Activated naive CD8-positive, alpha-beta T cell (primary cell): ENCODE results near the gene GNAS-AS1.
A peak's percentile ranks its signal among the peaks of the same experiment; 100 is the strongest.

Experiments
- H3K27ac Mint-ChIP-seq: one replicate; pipeline ENCODE4 v1.8.0; 2021; ENCODE audit warnings: mixed read lengths
- H3K27me3 Mint-ChIP-seq: one replicate; pipeline ENCODE4 v1.8.0; 2021; ENCODE audit warnings: mixed read lengths
- H3K36me3 Mint-ChIP-seq: one replicate; pipeline ENCODE4 v1.8.0; 2021; ENCODE audit warnings: mixed read lengths
- H3K4me1 Mint-ChIP-seq: one replicate; pipeline ENCODE4 v1.8.0; 2021; ENCODE audit warnings: low read depth, mixed read lengths
- H3K4me3 Mint-ChIP-seq: one replicate; pipeline ENCODE4 v1.8.0; 2021; ENCODE audit warnings: mild to moderate bottlenecking, mixed read lengths
- H3K9me3 Mint-ChIP-seq: one replicate; pipeline ENCODE4 v1.8.0; 2021; ENCODE audit warnings: low read depth, mixed read lengths

Gene GNAS-AS1

GRCh38 chr20:58850693-58851174 lies at the start of gene GNAS-AS1:
Gene GNAS-AS1 (minus strand): TSS chr20:58850902.
- no peaks in the 10 kb centered on the region for H3K36me3 Mint-ChIP-seq
- H3K27ac Mint-ChIP-seq: peak within 1 kb of the TSS; percentile 64
- peak within 1 kb of the TSS; percentile 93 for H3K4me3 Mint-ChIP-seq
- no peaks in the 10 kb centered on the region for H3K9me3 Mint-ChIP-seq
- H3K4me1 Mint-ChIP-seq: peaks cover 40% of the 10 kb centered on the region
- peaks cover 13% of the 10 kb centered on the region for H3K27me3 Mint-ChIP-seq

- Mint-ChIP-seq H3K27me3 (no peaks in the 10 kb centered on the region), H3K4me1 (peaks cover 69% of the 10 kb centered on the region), H3K27ac (peak overlapping the region; percentile 64), H3K9me3 (no peaks in the 10 kb centered on the region), H3K36me3 (peaks cover 8% of the 10 kb centered on the region), H3K4me3 (no peak overlapping the region)
Measured at GRCh38 chr20:58900397-58900796, 49.7 kb upstream of the GNAS-AS1 start.

- Mint-ChIP-seq H3K36me3 (peaks cover 8% of the 10 kb centered on the region), H3K27ac (peak overlapping the region; percentile 64), H3K4me1 (peaks cover 70% of the 10 kb centered on the region), H3K4me3 (no peak overlapping the region), H3K9me3 (no peaks in the 10 kb centered on the region), H3K27me3 (no peaks in the 10 kb centered on the region)
Measured at GRCh38 chr20:58899512-58899911, 48.8 kb upstream of the GNAS-AS1 start.

DNA sequence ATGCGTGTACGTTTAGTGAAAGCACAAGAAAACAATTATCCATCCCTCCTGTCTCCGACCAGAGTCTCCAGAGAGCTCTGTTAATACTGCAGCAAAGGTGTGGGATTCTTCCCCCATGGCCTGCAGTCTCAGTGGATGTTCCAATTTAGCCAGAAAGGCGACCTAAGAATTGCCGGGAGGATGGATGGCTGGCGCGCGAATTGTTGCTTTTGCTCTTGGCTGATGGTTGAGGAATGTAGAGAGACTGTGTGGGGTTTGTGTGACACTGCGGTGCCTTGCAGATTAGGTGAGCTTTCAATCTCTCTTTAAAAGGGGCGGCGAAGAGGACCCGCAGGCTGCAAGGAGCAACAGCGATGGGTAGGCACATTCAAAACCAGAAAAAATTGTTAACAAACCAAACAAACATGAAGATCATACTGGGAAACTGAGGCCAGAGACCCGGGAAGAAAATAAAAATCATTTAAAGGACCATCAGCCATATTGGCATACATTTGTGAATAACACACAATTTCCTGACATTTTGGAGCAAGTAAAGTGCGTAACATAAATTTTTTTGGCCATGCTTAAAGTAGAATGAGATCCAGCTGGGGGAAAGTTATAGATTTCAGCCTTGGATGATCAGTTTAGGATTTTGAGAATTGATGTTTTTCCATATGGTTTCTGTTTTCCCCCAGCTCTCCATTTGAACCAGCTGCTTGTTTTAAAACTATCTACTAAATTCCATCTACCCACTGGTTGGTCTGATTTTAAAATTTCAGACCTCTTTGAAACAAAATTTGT lies 48.1 kb upstream of the GNAS-AS1 start:
- Mint-ChIP-seq H3K27ac (peak overlapping the region; percentile 83), H3K27me3 (no peaks in the 10 kb centered on the region), H3K4me1 (peaks cover 75% of the 10 kb centered on the region), H3K9me3 (no peaks in the 10 kb centered on the region), H3K4me3 (no peak overlapping the region), H3K36me3 (peaks cover 8% of the 10 kb centered on the region)

DNA sequence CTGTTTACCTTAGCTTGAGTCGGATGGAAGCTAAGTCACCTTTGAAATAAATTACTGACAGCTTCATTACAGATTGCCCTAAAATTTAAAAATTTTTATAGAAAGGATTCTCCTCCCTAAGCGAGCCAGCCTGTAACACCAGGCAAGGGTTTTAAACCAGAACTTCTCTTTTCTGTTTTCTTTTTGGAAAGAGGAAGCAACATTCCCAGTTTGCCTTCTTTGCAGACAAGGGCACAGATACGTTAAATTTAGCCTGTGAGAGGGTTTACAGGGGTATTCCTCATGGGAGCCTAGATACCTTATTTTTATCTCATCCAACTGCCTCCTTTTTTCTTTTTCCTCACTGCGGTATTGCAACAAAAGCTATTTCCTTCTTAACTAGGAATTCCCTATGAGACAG lies 46.8 kb upstream of the GNAS-AS1 start:
- Mint-ChIP-seq H3K4me1 (peaks cover 76% of the 10 kb centered on the region), H3K36me3 (peaks cover 8% of the 10 kb centered on the region), H3K4me3 (peak overlapping the region; percentile 59), H3K27me3 (no peaks in the 10 kb centered on the region), H3K27ac (peak overlapping the region; percentile 92), H3K9me3 (no peaks in the 10 kb centered on the region)

GRCh38 chr20:58896820-58897219 lies 46.1 kb upstream of the GNAS-AS1 start:
- H3K27ac Mint-ChIP-seq: peak overlapping the region; percentile 92
- H3K4me1 Mint-ChIP-seq: peaks cover 76% of the 10 kb centered on the region
- peaks cover 8% of the 10 kb centered on the region for H3K36me3 Mint-ChIP-seq
- no peaks in the 10 kb centered on the region for H3K9me3 Mint-ChIP-seq
- H3K27me3 Mint-ChIP-seq: no peaks in the 10 kb centered on the region
- peak overlapping the region; percentile 13 for H3K4me3 Mint-ChIP-seq

GRCh38 chr20:58895448-58896180 lies 44.9 kb upstream of the GNAS-AS1 start:
- Mint-ChIP-seq H3K4me1 (peaks cover 71% of the 10 kb centered on the region), H3K27ac (peak overlapping the region; percentile 92), H3K4me3 (peak overlapping the region; percentile 96), H3K36me3 (peaks cover 8% of the 10 kb centered on the region), H3K9me3 (no peaks in the 10 kb centered on the region), H3K27me3 (no peaks in the 10 kb centered on the region)

DNA sequence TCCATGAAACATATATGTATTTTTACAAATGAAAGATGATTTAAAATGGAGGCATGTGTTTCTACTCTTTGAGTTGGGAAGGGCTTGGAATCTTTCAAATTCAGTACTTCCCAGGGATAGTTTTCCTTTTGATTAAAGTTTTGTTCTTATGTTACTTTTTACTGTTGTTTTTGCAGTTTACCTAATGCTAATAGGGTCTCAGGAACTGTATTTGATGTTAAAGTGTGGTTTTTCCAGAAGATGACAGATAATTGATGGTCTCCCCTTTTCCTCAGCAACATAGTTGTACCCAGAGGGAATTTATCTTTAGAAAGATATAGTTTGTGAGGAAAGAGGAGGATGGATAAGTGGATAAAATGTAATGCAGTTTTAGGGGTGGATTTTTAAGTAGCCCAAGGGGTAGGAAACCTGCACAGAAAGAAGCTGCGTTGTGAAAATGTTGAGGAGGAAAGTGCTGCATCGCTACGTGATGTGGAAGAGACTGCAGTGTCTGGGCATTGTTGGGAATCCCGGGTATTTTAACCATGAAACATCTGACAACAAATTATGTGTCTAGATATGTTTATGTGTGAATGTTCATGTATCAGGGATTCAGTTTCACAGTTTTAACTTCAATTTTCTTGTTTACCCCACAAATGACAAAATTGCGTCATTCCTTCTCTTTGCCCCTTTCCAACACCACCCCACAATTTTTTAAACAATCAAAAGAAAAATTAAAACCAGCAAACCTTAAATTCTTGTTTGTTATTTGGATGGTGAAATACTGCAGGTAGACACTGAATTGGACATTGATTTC lies 44.1 kb upstream of the GNAS-AS1 start:
- H3K4me1 Mint-ChIP-seq: peaks cover 63% of the 10 kb centered on the region
- peak overlapping the region; percentile 96 for H3K4me3 Mint-ChIP-seq
- peaks cover 8% of the 10 kb centered on the region for H3K36me3 Mint-ChIP-seq
- no peaks in the 10 kb centered on the region for H3K27me3 Mint-ChIP-seq
- no peaks in the 10 kb centered on the region for H3K9me3 Mint-ChIP-seq
- H3K27ac Mint-ChIP-seq: peak overlapping the region; percentile 92

DNA sequence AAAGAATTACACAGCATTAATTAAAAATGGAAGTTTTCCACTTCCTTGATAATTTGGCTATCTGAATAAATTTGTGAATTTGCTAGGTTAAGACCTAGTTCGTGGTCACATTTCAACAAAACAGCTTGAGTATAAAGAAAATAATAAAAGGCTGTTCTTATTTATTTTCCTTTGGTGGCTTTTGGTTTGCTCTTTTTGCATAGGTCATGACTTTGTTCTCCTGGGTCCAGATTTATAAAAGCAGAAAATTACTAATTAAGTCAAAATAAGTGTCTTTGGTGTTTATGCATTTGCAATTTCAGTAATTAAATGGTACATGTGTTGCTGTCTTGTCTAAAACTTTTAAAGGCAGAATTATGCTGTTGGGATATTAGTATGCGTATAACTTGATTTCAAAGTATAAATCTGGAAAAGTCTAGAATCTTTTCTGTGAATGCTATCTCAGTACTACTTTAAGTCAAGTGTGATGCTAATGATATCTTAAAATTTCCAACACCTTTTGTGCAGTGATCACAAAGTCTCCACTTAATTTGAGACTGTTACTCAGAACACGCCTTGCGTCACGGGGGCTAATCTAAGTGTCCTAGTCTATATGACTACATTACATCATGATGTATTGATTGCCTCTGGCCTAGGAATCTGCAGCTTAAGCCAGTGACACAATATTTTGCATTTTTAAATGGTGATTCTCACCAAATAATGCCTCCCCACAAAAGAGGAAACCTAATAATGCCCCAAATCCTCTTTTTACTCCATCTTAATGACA lies 42.8 kb upstream of the GNAS-AS1 start:
- peak overlapping the region; percentile 92 for H3K27ac Mint-ChIP-seq
- H3K4me1 Mint-ChIP-seq: peaks cover 53% of the 10 kb centered on the region
- peaks cover 5% of the 10 kb centered on the region for H3K36me3 Mint-ChIP-seq

DNA sequence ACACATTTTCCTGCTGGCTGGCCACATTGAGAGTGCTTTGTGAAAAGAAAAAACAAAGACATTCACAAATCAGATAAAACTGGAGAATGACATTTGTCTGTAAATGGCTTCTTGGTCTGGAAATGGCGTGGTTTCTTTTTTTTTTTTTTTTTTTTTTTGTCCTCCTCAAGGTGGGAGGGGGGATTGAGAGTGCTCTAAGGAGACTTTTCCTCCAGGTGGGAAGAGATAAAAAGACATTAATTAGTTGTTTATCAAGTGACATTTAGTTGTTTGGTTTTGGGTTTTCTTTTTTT lies 42.2 kb upstream of the GNAS-AS1 start:
- peaks cover 5% of the 10 kb centered on the region for H3K36me3 Mint-ChIP-seq
- H3K27ac Mint-ChIP-seq: peak overlapping the region; percentile 97
- peaks cover 51% of the 10 kb centered on the region for H3K4me1 Mint-ChIP-seq

More for the DNA sequence above, 42.8 kb upstream of the GNAS-AS1 start:
- H3K9me3 Mint-ChIP-seq: no peaks in the 10 kb centered on the region
- no peaks in the 10 kb centered on the region for H3K27me3 Mint-ChIP-seq
- H3K4me3 Mint-ChIP-seq: peak overlapping the region; percentile 96

GRCh38 chr20:58892141-58892931 lies 41.6 kb upstream of the GNAS-AS1 start:
- Mint-ChIP-seq H3K4me3 (peak overlapping the region; percentile 96), H3K4me1 (peaks cover 52% of the 10 kb centered on the region), H3K27ac (peak overlapping the region; percentile 97), H3K27me3 (no peaks in the 10 kb centered on the region), H3K9me3 (no peaks in the 10 kb centered on the region), H3K36me3 (peaks cover 5% of the 10 kb centered on the region)

More for the DNA sequence above, 42.2 kb upstream of the GNAS-AS1 start:
- Mint-ChIP-seq H3K27me3 (no peaks in the 10 kb centered on the region), H3K4me3 (peak overlapping the region; percentile 96), H3K9me3 (no peaks in the 10 kb centered on the region)

DNA sequence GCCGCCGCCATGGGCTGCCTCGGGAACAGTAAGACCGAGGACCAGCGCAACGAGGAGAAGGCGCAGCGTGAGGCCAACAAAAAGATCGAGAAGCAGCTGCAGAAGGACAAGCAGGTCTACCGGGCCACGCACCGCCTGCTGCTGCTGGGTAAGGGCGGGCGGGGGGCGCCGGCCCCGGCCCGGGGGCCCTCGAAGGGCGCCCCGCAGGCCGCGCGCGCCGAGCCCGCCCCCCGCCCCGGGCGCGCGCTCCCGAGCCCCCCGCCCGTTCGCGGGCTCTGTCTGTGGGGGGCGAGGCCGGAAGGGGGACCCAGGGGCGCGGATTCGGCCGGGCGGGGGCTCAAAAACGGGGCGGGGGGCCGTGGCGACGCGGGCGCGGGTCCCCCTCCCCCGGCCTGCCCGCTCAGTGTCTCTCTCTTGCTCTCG lies 41.0 kb upstream of the GNAS-AS1 start:
- Mint-ChIP-seq H3K4me3 (peak overlapping the region; percentile 96), H3K4me1 (peaks cover 46% of the 10 kb centered on the region), H3K9me3 (no peaks in the 10 kb centered on the region), H3K36me3 (peaks cover 5% of the 10 kb centered on the region), H3K27me3 (no peaks in the 10 kb centered on the region), H3K27ac (peak overlapping the region; percentile 97)

- Mint-ChIP-seq H3K9me3 (no peaks in the 10 kb centered on the region), H3K27ac (no peak overlapping the region), H3K4me3 (peak overlapping the region; percentile 70), H3K4me1 (peaks cover 43% of the 10 kb centered on the region), H3K36me3 (peaks cover 4% of the 10 kb centered on the region), H3K27me3 (no peaks in the 10 kb centered on the region)
Measured at GRCh38 chr20:58891086-58891717, 40.5 kb upstream of the GNAS-AS1 start.
